Ovary (tissue), 9 donors: Measurements from ENCODE around the gene MESD. TPM values are rescaled to one million over a fixed set of nuclear protein-coding genes. Genes with fewer than 3 reads are reported as not detected.

Experiments
- DNase-seq, 5 donors: peaks; one replicate each; pipeline ENCODE4 v3.0.0-alpha.2; 2019 to 2020
- H3K27ac ChIP-seq, 2 donors: fragments of 200-600 bp; one replicate each; pipeline versions ENCODE4 v1.5.1 to v1.8.0; 2019 to 2022
- H3K27me3 ChIP-seq: fragments of 200-600 bp; one replicate; pipeline ENCODE4 v1.8.0; 2022
- H3K36me3 ChIP-seq: fragments of 200-600 bp; sonication (generic); one replicate; pipeline ENCODE4 v1.5.1; 2019
- H3K4me1 ChIP-seq: one replicate; pipeline ENCODE4 v1.8.1; 2013; ENCODE audit warnings: mild to moderate bottlenecking, moderate library complexity; ENCODE audit not compliant: insufficient read depth
- H3K4me3 ChIP-seq: fragments of 200-600 bp; sonication (generic); one replicate; pipeline ENCODE4 v1.5.1; 2017
- H3K9me3 ChIP-seq, 2 donors: fragments of 200-600 bp in 1 of 2; sonication (generic) in 1 of 2; one replicate each; pipeline versions ENCODE4 v1.5.1 to v1.8.1; 2013 to 2019; ENCODE audit warnings: mild to moderate bottlenecking in 1 of 2, moderate library complexity in 1 of 2
- EP300 ChIP-seq: sonication (generic); formaldehyde crosslinking; IDR thresholded peaks from one replicate; pipeline ENCODE4 v1.6.1; 2017; ENCODE audit warnings: antibody characterized with exemption
- POLR2A ChIP-seq: fragments of 450-650 bp; IDR thresholded peaks from one replicate; pipeline ENCODE4 v1.6.1; 2017; ENCODE audit warnings: antibody characterized with exemption, mild to moderate bottlenecking, moderate library complexity
- WGBS, 3 donors: extraction: QIAGEN DNeasy Blood & Tissue Kit in 1 of 3; methylation state at CpG; one replicate each; pipeline versions ENCODE4 v1.1.5 to v1.1.7; 2013 to 2017; 5-methylcytosine and 5-hydroxymethylcytosine counted together
- intact Hi-C, 4 donors: fragments of 100-400 bp; cut with DNase I; formaldehyde crosslinking; loops; one replicate each; pipeline versions ENCODE4 v1.11.0 to v1.15.1; 2022 to 2023
- polyA plus RNA-seq, 2 donors: library from polyadenylated mRNA; stranded (reverse); fragments of 200-250 nt in 1 of 2; fragments of 350-450 nt in 1 of 2; fragmentation: Illumina TruSeq in 1 of 2; extraction: RNeasy Lipid Tissue Mini Kit (QIAGEN cat#74804) in 1 of 2; gene quantifications; one replicate each; pipeline ENCODE4 v1.2.3, GENCODE V29; 2013 to 2014
- total RNA-seq, 7 donors: library from RNA; depleted of rRNA in 2 of 7; stranded (reverse); fragments of >200 nt in 2 of 7; fragmentation: NEBNext Ultra II Directional in 3 of 7; extraction: Animal tissue kit (Norgen Biotek cat#: 25700) in 3 of 7; gene quantifications; one replicate each; pipeline versions ENCODE4 v1.1.0 to v1.2.4, GENCODE V29; 2016 to 2023
- TF ChIP-seq, protein P1 (sequence below), 3 donors: fragments of 450-650 bp in 2 of 3; fragments of 200-600 bp in 1 of 3; IDR thresholded peaks; one replicate each; pipeline versions ENCODE4 v1.5.1 to v1.8.0; 2016 to 2022; ENCODE audit warnings: antibody characterized with exemption in 3 of 3, mild to moderate bottlenecking in 1 of 3
- donor health status: DM: no; HTN: no; CAD: no; lungs with moderate emphysema.
- donor health status: DM: no; HTN: no; CAD: no.
- donor health status: Bipolar disorder and iron deficiency.
- donor health status: DM: yes; HTN: yes; CAD: no.
- donor health status: DM: no; HTN: no; CAD: no.
- donor health status: DM: yes; HTN: yes; CAD: no.

The MESD gene
- total and polyA plus RNA-seq, 9 donors: 18.0 to 34.8 (median 29.3) TPM

DNA sequence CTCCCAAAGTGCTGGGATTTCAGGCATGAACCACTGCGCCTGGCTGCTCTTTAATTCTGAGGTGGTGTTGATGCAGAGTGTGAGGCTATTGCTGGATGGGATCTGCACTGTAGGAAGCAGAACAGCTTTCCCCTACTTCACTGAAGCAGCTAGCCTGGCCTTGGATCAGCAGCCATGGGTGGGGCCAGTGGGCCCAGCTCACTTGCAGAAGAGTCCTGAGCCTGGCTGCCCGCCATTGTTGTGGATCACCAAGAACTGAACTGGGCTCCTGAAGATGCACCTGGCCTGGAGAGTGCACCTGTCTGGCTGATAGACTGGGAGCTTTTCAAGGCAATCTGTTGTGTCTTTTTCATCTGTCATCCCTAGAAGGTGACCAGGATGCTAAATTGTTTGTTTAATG lies 23.0 kb upstream of the MESD start:
- intact Hi-C loops: no loop called here
- Histone ChIP-seq H3K4me1 (peaks cover 3% of the 10 kb centered on the region), H3K27me3 (no peaks in the 10 kb centered on the region), H3K27ac (no peak overlapping the region), H3K36me3 (no peaks in the 10 kb centered on the region), H3K9me3 (no peaks in the 10 kb centered on the region), H3K4me3 (no peak overlapping the region)
- TF ChIP-seq, protein P1, sequence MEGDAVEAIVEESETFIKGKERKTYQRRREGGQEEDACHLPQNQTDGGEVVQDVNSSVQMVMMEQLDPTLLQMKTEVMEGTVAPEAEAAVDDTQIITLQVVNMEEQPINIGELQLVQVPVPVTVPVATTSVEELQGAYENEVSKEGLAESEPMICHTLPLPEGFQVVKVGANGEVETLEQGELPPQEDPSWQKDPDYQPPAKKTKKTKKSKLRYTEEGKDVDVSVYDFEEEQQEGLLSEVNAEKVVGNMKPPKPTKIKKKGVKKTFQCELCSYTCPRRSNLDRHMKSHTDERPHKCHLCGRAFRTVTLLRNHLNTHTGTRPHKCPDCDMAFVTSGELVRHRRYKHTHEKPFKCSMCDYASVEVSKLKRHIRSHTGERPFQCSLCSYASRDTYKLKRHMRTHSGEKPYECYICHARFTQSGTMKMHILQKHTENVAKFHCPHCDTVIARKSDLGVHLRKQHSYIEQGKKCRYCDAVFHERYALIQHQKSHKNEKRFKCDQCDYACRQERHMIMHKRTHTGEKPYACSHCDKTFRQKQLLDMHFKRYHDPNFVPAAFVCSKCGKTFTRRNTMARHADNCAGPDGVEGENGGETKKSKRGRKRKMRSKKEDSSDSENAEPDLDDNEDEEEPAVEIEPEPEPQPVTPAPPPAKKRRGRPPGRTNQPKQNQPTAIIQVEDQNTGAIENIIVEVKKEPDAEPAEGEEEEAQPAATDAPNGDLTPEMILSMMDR (IDR thresholded peaks at IDR 0.05): no peak
- TF ChIP-seq EP300 (no peak), POLR2A (no peak)
- WGBS, 3 donors: 94 to 100% (median 96%) methylated on average over 2 of the region's 2 CpGs
- no peak for DNase-seq

DNA sequence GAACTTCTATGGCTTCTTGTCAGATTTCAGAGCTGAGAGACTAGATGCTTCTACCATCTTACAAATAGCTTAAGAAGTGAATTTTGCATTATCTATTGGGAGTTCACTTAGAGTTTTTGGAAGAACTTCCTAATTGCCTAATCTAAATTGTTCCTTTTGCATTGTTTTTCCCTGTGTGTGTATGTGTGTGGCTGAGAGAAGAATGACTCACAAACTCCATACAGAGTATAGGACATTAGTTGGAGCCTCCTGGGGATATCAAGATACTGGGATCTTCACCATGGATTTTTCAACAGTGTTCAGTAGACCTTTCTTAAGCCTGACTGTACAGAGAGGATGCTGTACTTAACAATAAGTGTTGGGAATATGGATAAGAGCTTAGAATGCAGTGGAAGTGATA lies 22.0 kb upstream of the MESD start:
- no peak for DNase-seq
- intact Hi-C loops: no loop called here
- no peaks in the 10 kb centered on the region for H3K9me3 ChIP-seq
- peaks cover 3% of the 10 kb centered on the region for H3K4me1 ChIP-seq
- H3K27me3 ChIP-seq: no peaks in the 10 kb centered on the region
- no peak overlapping the region for H3K27ac ChIP-seq
- H3K4me3 ChIP-seq: no peak overlapping the region
- no peaks in the 10 kb centered on the region for H3K36me3 ChIP-seq
- TF ChIP-seq POLR2A (no peak), EP300 (no peak)
- TF ChIP-seq, protein P1 (IDR thresholded peaks at IDR 0.05): no peak

DNA sequence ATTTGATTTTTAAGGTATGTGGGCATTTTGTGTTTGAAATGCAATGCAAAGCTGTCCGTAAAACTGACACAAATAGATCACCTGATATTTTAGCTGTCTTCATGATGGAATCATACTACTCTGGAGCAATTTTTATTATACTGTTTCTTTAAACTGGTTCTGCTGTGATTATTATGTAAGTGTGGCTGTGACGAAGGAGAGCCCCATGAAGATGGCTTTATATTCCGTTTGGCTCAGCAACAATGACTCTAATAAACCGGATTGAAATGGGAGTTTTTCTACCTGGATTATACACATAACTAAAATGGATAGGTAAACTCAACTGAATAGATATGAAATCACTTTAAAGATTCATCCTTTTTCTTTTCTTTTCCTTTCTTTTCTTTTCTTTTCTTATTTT lies 20.5 kb upstream of the MESD start:
- DNase-seq: no peak
- intact Hi-C loops: no loop called here
- Histone ChIP-seq H3K27ac (no peak overlapping the region), H3K9me3 (no peaks in the 10 kb centered on the region), H3K4me3 (no peak overlapping the region), H3K4me1 (peaks cover 3% of the 10 kb centered on the region), H3K27me3 (no peaks in the 10 kb centered on the region), H3K36me3 (no peaks in the 10 kb centered on the region)
- TF ChIP-seq POLR2A (no peak), EP300 (no peak)
- TF ChIP-seq, protein P1 (IDR thresholded peaks at IDR 0.05): no peak
- 89 to 91% (median 90%) methylated on average over 4 of the region's 4 CpGs for WGBS, 3 donors

DNA sequence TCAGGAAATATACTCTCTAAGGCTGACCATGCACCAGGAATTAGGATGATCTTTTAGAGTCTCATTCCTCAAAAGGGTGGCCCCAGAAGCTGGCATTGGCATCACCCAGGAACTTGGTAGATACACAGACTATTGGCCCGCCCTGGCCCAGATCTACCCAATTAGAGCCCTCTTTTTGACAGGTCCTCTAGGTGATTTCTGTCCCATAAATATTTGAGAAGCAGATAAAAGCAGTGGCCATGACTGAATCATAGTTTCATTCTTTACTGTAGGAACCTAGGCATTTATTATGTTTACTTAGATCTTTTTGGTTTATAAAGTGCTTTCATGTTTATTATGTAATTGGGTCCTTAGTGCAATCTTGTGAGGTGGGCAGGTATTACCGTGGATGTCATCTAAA lies 18.7 kb upstream of the MESD start:
- Histone ChIP-seq H3K27ac (no peak overlapping the region), H3K4me1 (peaks cover 2% of the 10 kb centered on the region), H3K36me3 (no peaks in the 10 kb centered on the region), H3K9me3 (no peaks in the 10 kb centered on the region), H3K27me3 (no peaks in the 10 kb centered on the region), H3K4me3 (no peak overlapping the region)
- TF ChIP-seq, protein P1 (IDR thresholded peaks at IDR 0.05): no peak
- TF ChIP-seq EP300: no peak
- TF ChIP-seq POLR2A: no peak
- DNase-seq: no peak
- intact Hi-C loops: no loop called here
- WGBS, 3 donors: 91 to 96% (median 91%) methylated on average over 2 of the region's 2 CpGs
